ENCODE results near the gene PAK4. TPM values are rescaled to one million over a fixed set of nuclear protein-coding genes. Genes with fewer than 3 reads are reported as not detected.

The PAK4 gene
- total RNA-seq, 1 donor from 2014 or later, result 52.1 TPM

- peaks cover 63% of the 10 kb centered on the region for H3K27me3 Mint-ChIP-seq
- peak overlapping the region; percentile 79 for H3K4me3 Mint-ChIP-seq
Observed at GRCh38 chr19:39082745-39083598, 42.6 kb upstream of the PAK4 start.

DNA sequence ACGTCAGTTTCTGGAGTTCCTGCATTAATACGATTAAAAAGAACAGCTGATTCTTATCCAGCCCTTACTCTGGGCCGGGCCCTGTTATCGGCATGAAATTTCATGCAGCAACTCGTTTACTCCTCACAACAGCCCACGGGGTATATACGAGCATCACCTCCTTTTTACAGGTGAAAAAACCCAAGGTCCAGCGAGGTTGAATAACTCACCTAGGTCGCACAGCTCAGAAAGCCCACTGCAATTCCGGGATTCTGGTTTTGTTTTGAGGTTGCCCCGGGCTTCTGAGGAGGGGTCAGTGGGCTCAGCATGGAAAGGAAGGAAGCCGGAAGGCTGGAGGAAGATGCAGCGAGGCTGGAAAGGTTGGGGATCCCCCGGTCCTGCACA, 42.0 kb upstream of the PAK4 start:
- TF ChIP-seq CTCF (conservative IDR thresholded peaks at IDR 0.05), result no peak
- DNase-seq (ENCODE audit: extremely low spot score, unreplicated experiment), result no peak
- no peaks in the 10 kb centered on the region for H3K36me3 Mint-ChIP-seq
- H3K4me1 Mint-ChIP-seq (ENCODE audit: unreplicated experiment), result peaks cover 7% of the 10 kb centered on the region
- no peak overlapping the region for H3K27ac Mint-ChIP-seq
- no peaks in the 10 kb centered on the region for H3K9me3 Mint-ChIP-seq
- peak overlapping the region; percentile 79 for H3K4me3 Mint-ChIP-seq
- H3K27me3 Mint-ChIP-seq, result peaks cover 63% of the 10 kb centered on the region

More at GRCh38 chr19:39082745-39083598, 42.6 kb upstream of the PAK4 start:
- Mint-ChIP-seq H3K4me1 (ENCODE audit: unreplicated experiment) (peaks cover 7% of the 10 kb centered on the region), H3K36me3 (no peaks in the 10 kb centered on the region), H3K9me3 (no peaks in the 10 kb centered on the region), H3K27ac (no peak overlapping the region)
- no peak for TF ChIP-seq CTCF (conservative IDR thresholded peaks at IDR 0.05)
- DNase-seq (ENCODE audit: extremely low spot score, unreplicated experiment), result no peak

GRCh38 chr19:39083983-39084731, 41.4 kb upstream of the PAK4 start, which contains the start of gene ACP7:
Gene ACP7 (plus strand): TSS chr19:39084368. CDS start chr19:39085270, 902 bp downstream.
- Mint-ChIP-seq H3K27me3 (peaks cover 63% of the 10 kb centered on the region), H3K27ac (no peak within 1 kb of the TSS), H3K4me3 (peak within 1 kb of the TSS; percentile 79), H3K4me1 (ENCODE audit: unreplicated experiment) (peaks cover 7% of the 10 kb centered on the region), H3K36me3 (no peaks in the 10 kb centered on the region), H3K9me3 (no peaks in the 10 kb centered on the region)
- no peak for DNase-seq (ENCODE audit: extremely low spot score, unreplicated experiment)
- TF ChIP-seq CTCF (conservative IDR thresholded peaks at IDR 0.05), result no peak

GRCh38 chr19:39084732-39085080, 40.9 kb upstream of the PAK4 start:
- peaks cover 68% of the 10 kb centered on the region for H3K27me3 Mint-ChIP-seq
- no peaks in the 10 kb centered on the region for H3K36me3 Mint-ChIP-seq
- no peaks in the 10 kb centered on the region for H3K9me3 Mint-ChIP-seq
- DNase-seq (ENCODE audit: extremely low spot score, unreplicated experiment), result no peak
- TF ChIP-seq CTCF (conservative IDR thresholded peaks at IDR 0.05), result no peak
- H3K4me3 Mint-ChIP-seq, result peak overlapping the region; percentile 78
- no peak overlapping the region for H3K27ac Mint-ChIP-seq
- peaks cover 7% of the 10 kb centered on the region for H3K4me1 Mint-ChIP-seq (ENCODE audit: unreplicated experiment)

- no peak overlapping the region for H3K27ac Mint-ChIP-seq
- TF ChIP-seq CTCF (conservative IDR thresholded peaks at IDR 0.05), result no peak
- H3K27me3 Mint-ChIP-seq, result peaks cover 68% of the 10 kb centered on the region
- no peak for DNase-seq (ENCODE audit: extremely low spot score, unreplicated experiment)
- no peaks in the 10 kb centered on the region for H3K9me3 Mint-ChIP-seq
- peak overlapping the region; percentile 59 for H3K4me3 Mint-ChIP-seq
- H3K4me1 Mint-ChIP-seq (ENCODE audit: unreplicated experiment), result peaks cover 7% of the 10 kb centered on the region
- no peaks in the 10 kb centered on the region for H3K36me3 Mint-ChIP-seq
Observed at GRCh38 chr19:39085392-39085791, 40.2 kb upstream of the PAK4 start.

Data from type B pancreatic cell (in vitro differentiated cells).